GM21526 (cell line): ENCODE measurements around the gene RAB5IF.
"Not testable (repeated sequence)": the region's sequence is repeated elsewhere in the genome, so short reads cannot be mapped to it uniquely, and the experiment has no call there.

Experiments used
- ATAC-seq: cut with Tn5 transposase; IDR thresholded peaks from one replicate; pipeline ENCODE4 v1.9.1; 2021; ENCODE audit warnings: moderate library complexity; ENCODE audit not compliant: unreplicated experiment, low FRiP score

Gene RAB5IF

GRCh38 chr20:36628076-36628475 lies 22.5 kb downstream of the RAB5IF start:
- ATAC-seq, result no peak

DNA sequence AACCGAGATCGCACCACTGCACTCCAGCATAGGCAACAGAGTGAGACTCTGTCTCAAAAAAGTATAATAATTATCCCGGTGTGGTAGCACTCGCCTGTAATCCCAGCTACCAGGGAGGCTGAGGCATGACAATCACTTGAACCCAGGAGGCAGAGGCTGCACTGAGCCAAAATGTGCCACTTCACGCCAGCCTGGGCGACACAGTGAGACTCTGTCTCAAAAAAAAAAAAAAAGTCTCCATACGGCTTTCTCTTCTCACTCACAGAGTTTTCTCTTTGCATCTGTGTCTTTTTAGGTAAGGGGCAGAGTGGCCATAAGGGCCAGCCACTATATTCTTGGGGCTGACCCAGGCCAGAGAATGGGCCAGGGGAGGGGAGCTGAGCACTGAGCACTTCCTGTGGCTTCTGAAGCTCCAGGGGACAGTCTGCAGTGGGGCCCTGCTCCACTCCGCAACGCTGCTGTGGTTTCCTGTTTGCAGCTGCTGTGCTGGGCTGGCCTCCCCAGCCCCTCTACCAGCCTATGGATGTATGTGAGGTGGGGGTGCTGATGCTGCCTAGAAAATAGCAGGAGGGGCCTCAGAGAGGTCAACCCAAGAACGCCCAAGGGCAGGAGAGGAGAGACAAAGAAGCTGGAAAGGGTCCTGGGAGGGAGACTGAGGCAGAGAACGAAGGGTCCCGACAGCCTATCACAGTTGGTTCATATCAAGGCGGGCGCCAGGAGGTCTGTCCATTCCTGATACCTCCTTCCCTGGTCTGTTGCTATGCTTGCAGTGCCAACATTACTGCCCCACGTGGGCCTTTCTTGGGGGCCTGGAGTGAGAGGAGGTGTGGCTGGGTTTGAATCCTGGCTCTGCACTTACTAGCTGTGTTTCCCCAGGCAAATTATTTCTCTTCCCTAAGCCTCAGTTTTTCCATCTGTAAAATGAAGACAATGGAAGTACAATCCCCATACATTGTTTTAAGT lies 24.4 kb downstream of the RAB5IF start:
- no peak for ATAC-seq

GRCh38 chr20:36631646-36632045 lies 26.1 kb downstream of the RAB5IF start:
- ATAC-seq, result no peak

- ATAC-seq, result no peak
Measured at GRCh38 chr20:36632147-36632486, 26.5 kb downstream of the RAB5IF start.

GRCh38 chr20:36632487-36633284 lies 27.1 kb downstream of the RAB5IF start:
- no peak for ATAC-seq

GRCh38 chr20:36633285-36633772 lies 27.8 kb downstream of the RAB5IF start:
- ATAC-seq, result no peak

- ATAC-seq, result no peak
Measured at GRCh38 chr20:36634342-36634741, 28.8 kb downstream of the RAB5IF start.

DNA sequence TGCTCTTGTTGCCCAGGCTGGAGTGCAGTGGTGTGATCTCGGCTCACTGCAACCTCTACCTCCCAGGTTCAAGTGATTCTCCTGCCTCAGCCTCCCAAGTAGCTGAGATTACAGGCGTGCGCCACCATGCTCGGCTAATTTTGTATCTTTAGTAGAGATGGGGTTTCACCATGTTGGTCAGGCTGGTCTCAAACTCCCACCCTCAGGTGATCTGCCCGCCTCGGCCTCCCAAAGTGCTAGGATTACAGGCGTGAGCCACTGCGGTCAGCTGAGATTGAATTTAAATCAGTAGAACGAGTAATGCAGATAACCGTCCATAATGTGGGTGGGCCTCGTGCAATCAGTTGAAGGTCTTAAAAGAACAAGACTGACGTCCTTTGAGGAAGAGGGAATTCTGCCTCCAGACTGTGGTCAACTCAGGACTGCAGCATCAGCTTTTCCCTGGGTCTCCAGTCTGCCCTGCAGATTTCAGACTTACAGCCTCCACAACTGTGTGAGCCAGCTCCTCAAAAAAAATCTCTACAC lies 33.4 kb downstream of the RAB5IF start:
- ATAC-seq, result not testable (repeated sequence)

GRCh38 chr20:36641506-36641843 lies 35.9 kb downstream of the RAB5IF start:
- no peak for ATAC-seq

GRCh38 chr20:36642136-36642535 lies 36.6 kb downstream of the RAB5IF start:
- no peak for ATAC-seq

- ATAC-seq, result no peak
Measured at GRCh38 chr20:36644032-36644705, 38.6 kb downstream of the RAB5IF start.

DNA sequence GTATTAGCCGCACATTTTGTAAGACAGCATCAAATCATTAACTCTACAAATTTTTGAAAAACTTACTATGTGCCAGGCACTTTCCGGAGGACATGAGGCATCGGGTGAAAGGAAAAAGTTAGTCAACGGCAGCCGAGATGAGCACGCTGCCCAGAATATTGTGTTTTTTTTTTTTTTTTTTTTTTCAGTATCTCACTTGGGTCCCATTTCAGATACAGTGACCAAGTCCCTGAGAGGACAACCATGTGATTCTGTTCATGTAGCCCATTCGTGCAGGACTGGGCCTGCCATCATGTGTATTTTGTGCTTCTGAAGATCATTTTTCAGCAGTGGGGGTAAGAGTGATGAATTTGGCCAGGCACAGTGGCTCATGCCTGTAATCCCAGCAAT lies 39.1 kb downstream of the RAB5IF start:
- ATAC-seq, result no peak

GRCh38 chr20:36645353-36645752 lies 39.8 kb downstream of the RAB5IF start:
- ATAC-seq, result no peak

DNA sequence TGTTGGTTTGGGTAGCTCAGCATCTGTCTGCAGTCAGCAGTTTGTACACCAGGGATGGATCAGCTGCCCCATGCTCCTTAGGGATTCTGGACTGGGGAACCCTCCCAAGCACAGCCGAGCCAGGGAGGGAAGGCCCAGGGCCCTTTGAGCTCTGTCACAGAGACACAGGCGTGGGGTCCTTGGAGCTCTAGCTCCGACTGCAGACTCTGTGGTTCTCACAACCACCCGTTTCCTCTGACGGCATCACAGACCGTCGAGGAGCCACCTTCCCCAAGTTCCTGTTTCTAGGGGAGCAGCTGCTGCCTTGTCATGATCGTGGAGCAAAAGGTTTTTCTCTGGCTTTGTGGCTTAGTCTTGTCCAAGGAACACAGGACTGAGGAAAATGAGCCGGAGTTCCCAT lies 40.4 kb downstream of the RAB5IF start, which contains the start of gene SLA2:
Gene SLA2, minus strand, starts transcription at position 199 of the 400 bp plus-strand sequence. CDS start 4,861 bp downstream, outside the sequence.
- no peak for ATAC-seq

- ATAC-seq, result no peak
Measured at GRCh38 chr20:36646678-36647077, 41.1 kb downstream of the RAB5IF start.

GRCh38 chr20:36647196-36648121 lies 41.9 kb downstream of the RAB5IF start:
- ATAC-seq, result no peak

GRCh38 chr20:36653456-36653855 lies 47.9 kb downstream of the RAB5IF start:
- no peak for ATAC-seq

DNA sequence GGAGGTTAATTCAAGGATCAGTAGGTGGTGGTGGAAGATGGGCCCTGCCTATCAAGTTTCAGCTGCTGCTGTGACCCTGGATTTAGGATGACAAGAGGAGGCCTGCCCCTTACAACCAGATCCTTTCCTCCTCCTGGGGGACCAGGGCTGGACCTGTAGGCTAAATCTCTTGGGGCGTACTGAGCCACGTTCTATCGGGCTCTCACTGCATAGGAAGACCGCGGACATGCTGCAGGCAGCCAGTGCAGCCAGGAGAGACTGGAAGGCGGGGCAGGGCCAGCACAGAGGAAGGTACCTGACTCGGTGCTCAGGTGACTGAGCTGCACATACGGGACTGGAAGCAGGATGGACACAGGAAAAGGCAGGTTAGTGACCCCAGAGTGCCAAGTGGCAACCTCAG lies 48.9 kb downstream of the RAB5IF start:
- ATAC-seq, result no peak

DNA sequence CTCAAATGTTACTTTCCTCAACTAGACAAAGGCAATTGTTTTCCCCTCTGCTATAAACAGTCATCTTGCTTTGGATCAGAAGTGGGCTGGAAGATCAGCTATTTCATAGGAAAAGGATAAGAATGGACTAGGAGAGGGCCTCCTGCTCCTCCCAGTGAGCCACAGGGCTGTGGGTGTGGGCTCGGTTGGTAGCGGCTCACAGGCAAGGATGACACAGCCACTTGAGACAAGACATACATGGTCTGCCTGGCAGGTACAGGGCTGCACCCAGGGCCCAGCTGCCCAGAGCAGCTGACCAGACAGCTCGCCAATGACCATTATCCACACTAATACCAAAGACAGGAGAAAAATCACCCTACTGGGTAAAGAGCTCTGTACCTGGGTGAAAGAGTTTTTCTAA lies 49.4 kb downstream of the RAB5IF start:
- no peak for ATAC-seq

- ATAC-seq, result no peak
Measured at GRCh38 chr20:36656733-36657132, 51.2 kb downstream of the RAB5IF start.
